Dermis microvascular lymphatic vessel endothelial cell (primary cell): ENCODE measurements around the gene PFKP. TPM values are rescaled to one million over a fixed set of nuclear protein-coding genes. Genes with fewer than 3 reads are reported as not detected.
"Not testable (repeated sequence)": the region's sequence is repeated elsewhere in the genome, so short reads cannot be mapped to it uniquely, and the experiment has no call there.

Experiments
- DNase-seq, 2 donors: peaks; one replicate each; pipeline versions ENCODE4 v3.0.0 to v3.0.0-alpha.2; 2010; ENCODE audit warnings: low read depth in 2 of 2
- total RNA-seq: library from RNA; depleted of rRNA; stranded (reverse); fragments of >200 nt; gene quantifications from 2 replicates; pipeline ENCODE4 v1.2.1, GENCODE V29; 2014

Gene PFKP
- total RNA-seq, 1 donor from 2014 or later: 166 TPM

DNA sequence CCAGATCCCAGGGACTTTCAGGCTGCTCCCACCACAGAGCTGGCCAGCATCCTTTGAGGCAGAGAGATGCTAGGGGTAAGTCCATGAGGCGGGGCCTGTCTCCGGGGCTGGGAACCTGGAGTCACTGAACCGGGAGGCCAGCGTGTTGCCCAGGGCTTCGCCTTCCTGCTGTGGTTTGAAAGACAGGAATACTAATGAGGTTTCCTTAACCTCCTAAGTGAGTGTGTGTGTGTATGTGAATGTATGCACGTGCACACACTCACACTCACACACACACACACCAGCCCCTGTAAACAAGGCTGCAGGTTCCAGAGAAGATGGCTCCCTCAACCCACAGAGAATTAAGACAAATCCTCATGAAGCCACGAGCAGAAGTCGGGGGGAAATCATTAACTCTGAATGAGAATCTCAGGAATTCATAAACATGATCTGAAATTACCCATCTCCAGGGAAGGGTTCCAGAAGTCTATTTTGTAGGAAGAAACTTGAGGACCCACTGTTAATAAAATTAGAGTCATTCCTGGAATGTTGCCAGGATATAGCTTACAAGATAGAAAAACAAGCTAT is 20.3 kb upstream of the PFKP start:
- DNase-seq: no peak

DNA sequence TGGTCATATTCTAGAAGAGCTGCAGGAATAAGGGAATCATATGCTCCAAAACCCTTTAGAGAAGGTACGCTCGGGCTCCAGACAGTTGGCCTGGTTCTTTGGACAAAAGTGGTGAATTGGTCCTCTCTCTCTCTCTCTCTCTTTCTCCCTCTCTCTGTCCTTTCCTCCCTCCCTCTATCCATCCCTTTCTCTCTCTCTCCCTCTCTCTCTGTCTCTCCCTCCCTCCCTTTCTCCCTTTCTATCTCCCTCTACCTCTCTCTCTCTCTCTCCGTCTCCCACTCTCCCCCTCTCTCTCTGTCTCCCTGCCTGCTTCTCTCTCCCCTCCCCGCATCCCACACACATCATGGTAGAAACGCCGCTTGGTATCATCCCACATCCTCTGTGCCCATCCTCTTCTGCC is 19.8 kb upstream of the PFKP start:
- no peak for DNase-seq

DNA sequence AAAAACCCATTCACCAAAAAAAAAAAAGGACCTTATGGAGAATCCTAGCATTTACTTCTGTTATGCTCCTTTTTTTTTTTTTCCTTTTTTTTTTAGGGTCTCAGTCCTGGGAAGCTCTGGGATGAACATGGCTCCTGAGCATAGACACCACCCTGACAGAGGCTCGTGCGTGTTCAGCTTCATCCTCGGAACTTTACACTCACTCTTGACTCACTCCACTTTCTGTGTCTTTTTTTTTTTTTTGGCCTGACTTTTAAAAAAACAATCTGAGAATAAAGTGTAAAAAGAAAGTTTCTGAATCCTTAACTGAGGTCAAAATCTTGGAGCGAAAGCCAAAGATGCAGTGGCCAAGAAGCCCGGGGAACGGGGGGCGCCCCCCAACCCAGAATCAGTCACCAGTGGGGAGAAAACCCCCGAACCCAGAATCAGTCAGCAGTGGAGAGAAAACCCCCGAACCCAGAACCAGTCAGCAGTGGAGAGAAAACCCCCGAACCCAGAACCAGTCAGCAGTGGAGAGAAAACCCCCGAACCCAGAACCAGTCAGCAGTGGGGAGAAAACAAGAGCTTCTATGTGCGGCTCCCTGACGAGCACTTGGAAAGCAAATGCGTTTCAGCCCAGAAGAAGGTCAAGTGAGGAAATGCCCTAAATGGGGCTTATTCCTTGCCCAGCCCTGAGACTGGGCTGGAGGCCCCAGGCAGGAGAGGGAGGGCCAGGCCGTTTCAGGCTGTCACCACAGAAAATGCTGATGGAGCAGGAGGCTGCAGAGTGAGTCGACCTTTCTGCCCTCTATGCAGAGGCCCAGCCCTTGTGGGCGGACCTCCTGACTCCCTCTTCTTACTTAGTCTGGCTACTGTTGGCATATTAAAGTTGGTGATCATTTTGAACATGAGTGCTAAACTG is 19.0 kb upstream of the PFKP start:
- no peak for DNase-seq

DNA sequence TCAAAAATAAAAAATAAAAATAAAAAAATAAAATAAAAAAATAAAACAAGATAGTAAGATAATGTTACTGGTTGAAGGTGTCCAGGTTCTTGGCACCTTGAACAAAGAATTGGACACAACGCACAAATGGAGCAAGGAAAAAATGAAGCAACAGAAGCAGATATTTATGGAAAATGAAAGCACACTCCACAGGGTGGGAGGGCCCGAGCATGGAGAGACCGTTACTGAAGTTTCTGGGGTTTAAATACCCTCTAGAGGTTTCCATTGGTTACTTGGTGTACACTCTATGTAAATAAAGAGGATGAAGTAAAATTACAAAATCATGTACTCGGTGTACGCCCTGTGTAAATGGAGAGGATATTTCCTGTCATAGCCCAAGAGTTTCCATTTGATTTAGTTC is 15.7 kb upstream of the PFKP start:
- no peak for DNase-seq

DNA sequence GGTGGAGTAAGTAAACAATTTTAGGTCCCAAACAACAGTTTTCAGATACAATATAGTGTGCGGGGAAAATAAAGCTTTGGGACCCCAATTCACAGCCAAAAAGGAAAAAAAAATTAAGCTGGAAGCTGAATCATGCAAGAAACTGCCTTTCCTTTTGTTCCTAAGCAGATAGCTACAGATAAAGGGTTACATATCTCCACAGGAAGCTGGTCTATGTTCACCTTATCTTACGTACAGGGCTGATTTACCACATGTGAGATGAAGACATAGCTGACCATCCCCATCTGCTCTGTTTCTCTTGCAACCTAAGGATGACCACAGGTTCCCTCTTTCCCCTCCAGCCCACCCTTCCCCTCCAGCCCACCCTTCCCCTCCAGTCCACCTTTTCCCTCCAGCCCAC is 14.2 kb upstream of the PFKP start:
- DNase-seq: no peak

DNA sequence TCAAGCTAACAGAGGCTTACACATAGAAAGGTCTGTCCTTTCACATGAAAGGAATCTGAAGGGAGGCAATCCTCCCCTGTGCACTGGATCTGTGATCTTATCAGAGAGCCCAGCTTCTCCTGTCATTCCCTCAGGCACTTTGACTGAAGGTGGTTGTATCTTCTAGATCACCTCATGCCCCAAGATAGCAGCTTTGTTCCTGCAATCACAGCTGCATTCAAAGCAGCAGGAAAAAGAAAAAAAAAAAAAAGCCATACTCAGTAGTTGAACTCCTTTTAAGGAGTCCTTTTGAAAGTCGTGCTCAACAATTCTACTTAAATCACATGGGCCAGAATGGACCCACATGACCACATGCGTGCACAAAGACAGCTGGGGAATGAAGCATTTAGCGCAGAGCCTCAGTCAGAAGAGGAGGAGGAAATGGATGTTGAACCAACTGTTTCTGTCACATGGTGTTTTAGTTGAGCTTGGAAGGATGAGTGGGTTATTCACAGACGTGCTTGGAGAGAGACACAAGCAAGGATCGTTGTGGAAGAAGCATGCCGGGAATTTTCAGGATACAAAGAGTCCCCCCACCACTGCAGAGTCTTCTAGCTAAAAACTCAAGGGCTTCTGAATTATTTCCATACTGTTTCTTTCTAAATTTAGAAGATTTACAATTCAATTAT is 13.0 kb upstream of the PFKP start:
- peak in 1 of 2 donors; percentile 45 for DNase-seq

DNA sequence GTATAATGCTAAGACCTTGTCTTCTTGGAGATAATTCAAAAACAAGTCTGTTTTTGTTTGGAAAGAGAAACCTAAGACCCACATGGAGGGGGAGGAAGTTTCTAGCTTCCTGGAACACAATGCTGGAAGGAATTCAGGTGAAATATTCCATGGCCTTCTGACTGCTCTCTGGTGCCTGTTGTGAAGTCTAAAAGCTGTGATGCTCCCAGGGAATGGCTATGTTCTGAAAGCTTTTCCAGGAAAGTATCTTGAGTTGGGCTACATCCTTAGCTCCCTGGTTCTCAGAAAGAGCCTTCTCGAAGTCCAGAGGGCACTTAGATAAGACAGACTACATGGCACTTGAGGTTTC is 12.5 kb upstream of the PFKP start:
- peak in 1 of 2 donors; percentile 52 for DNase-seq

DNA sequence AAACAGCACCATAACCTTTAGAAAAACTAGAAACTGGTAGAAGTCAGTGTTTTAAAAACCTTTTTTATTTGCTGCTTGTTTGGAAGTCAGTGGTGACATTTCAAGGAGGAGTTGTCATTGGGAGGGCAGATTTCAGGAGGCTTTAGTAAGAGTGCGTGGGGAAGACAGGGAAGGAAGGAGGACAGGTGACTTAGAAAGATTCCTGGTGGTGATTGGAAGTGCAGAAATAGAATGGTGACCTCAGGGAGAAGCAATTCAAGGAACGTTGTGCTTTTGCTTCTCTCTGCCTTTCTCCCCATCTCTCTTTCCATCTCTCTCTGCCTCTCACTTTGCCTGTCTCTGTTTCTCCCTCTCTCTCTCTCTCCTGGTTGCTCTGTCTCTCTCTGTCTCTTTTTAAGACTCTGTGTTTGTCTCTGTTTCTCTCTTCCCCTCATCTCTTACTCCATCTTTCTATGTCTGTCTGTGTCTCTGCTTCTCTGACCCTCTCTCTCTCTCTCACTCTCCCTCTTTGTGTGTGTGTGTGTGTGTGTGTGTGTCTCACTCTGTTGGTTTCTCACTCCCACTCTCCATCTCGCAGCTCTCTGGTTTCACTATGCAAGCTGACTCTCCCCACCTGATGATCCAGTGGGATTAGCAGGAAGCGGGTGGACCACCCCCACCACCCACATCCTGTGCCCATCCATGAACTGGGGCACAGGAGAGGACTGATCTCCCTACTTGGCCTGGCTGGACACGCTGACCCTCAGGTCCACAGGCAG is 10.9 kb upstream of the PFKP start:
- DNase-seq: no peak

DNA sequence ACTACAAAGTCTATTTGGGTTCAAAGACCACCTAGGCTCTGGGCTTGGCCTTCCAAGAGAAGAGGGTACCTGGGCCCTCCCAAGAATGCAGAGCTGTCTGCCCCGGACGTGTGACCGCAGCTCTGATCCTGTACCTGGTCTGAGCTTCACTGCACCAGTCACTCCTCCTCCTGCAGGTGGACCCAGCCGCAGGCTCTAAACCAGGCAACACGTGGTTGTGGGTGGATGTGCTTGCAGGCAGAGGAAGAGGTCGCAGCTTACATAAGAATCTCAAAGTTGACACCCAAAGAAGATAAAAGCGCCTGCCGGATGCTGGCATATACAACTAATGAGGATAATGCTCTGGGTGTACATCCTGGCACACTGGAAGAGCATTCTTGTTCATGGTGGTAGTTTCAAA is 9.4 kb upstream of the PFKP start:
- DNase-seq: no peak

DNA sequence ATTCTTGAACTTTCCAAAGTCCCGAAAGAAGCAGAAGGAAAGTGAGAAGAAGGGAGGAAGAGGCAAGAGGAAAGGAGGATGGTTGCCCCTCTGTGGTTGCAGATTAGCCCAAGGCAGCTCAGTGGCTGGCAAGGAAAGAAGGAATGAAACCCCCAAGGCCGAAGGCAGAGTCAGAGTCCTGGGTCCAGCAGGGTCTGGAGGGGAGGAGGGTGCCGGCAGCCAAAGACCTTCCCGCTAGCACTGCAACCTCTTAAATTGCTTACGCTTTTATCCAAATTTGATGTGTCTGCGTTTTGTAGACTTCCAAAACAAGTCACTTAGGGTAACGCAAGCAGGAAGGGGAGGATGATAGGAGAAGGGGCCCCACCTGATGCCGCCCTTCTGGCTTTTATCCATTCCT is 7.4 kb upstream of the PFKP start:
- no peak for DNase-seq

DNA sequence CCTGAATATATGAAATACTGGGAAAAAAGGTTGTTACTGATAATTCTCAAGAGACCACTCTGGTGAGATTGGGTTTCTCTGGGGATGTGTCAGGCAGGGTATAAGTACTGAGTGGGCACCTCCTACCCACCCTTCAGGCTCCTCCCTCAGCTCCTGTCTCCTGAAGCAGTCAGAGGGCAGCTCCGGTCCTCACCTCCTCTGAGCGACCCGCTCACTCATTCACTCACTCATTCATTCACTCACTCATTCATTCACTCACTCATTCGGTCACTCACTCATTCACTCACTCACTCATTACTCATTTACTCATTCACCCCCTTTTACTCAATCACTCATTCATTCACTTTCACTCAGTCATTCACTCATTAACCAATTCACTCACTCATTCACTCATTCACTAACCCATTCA is 6.9 kb upstream of the PFKP start:
- no peak for DNase-seq

DNA sequence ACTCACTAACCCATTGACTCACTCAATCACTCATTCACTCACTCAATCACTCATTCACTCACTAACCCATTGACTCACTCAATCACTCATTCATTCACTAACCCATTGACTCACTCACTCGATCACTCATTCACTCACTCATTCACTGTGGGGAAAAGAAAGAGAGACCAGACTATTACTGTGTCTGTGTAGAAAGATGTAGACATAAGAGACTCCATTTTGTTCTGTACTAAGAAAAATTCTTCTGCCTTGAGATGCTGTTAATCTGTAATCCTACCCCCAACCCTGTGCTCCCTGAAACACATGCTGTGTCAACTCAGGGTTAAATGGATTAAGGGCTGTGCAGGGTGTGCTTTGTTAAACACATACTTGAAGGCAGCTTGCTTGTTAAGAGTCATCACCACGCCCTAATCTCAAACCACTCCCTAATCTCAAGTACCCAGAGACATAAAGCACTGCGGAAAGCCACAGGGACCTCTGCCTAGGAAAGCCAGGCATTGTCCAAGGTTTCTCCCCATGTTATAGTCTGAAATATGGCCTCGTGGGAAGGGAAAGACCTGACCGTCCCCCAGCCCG is 5.9 kb upstream of the PFKP start:
- DNase-seq: not testable (repeated sequence)

DNA sequence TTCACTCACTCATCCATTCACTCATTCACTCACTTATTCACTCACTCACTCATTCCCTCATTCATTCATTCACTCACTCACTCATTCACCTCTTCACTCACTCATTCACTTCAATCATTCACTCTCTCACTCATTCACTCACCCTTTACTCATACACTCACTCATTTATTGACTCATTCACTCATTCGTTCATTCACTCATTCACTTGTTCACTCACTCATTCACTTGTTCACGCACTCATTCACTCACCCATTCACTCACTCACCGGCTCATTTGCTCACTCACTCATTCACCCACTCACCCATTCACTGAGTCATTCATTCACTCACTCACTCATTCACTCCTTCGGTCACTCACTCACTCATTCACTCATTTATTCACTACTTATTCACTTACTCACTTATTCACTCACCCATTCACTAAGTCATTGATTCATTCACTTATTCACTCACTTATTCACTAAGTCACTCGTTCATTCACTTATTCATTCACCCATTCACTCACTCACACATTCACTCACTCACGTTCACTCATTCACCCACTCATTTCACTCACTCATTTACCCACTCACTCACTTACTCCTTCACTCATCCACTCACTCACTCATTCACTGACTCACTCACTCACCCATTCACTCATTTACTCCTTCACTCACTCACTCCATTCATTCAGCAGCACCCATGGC is 4.7 kb upstream of the PFKP start:
- no peak for DNase-seq

DNA sequence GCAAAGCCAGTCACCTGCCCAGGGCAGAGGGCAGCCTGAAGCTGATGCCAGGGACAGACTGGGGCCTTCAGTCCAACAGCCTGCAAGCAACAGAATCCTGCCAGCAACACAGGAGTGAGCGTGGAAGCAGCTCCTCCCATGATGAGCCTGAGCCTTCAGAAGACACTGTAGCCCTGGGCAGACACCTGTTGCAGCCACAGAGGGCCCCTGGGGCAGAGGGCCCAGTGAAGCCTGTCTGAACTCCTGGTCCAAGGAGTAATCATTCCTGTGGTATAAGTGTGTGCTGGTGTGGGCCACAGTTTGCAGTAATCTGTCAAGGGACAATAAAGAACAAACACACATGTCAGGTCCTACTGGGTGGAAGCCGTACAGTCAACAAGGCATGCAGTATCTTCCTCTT is 2.9 kb upstream of the PFKP start:
- DNase-seq: no peak

DNA sequence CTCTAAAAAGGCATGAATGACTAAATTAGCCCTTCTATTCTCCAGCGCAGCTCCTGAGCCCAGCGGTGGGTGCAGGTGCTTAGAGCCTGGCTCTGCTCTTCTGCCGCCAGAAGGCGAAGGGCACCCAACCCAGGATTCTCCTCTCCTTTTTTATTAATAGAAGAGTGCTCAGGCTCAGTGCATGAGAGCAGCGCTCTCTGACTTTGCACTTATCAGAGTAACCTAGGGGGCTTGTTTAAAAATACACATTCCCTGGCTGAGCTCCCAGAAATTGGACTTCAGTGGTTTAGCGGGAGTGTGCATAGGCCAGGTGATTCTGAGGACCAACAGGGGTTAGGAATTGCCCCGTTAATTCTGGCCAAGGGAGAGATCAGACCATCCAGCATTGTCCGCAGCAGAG is 1.7 kb upstream of the PFKP start:
- no peak for DNase-seq

DNA sequence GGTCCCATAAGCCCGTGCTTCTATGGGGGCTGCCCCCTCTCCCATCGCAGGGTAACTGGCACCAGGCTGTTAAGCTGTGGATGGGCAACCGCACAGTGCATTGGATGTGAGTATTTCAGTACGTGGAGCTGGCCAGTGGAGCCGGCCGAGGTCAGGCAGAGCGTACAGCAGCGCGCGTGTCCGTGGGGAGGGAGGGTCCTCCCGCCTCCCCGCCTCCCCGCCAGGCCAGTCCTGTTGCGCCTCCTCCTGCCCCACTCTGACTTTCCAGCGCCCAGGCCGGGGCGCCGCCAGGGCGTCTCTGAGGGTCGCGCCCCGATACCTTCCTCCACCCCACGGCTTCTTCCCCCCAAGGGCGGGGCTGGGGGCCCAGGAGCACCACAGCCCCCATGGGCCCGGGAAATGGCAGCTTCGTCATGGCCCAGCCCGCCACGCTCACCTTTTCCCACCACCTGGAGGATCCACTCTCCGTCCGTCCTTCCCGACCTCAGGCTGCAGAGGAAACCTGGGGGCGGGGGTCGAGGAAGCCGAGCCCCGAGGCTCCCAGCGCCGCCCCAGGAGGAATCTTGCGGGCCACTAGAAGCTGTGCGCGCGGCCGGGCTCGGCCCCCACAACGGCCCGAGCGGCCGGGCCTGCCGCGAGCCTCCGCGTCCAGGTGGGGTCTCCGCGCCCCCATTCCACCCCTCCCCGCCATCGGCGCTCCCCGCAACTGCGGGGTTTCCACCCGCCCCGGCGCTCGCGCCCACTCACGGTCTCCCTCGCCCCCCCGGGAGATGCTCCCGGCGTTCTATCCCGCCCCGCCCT is 831 bp upstream of the PFKP start:
- no peak for DNase-seq

DNA sequence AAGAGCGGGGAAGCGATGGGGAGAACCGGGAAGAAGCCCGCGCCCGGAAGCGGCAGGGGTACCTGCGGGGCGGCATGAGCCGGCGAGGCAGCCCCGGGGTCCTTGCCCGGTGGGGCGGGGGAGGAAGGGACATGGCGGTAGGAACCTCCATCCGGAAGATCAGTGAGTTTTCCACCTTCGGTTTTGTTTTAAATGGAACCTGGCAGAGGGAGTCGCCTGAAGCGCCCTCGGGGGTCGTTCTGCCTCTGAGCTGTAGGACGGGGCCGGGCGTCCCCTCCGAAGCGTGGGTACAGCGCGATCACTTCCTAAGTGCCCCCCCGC is 471 bp downstream of the PFKP start:
- DNase-seq: no peak

DNA sequence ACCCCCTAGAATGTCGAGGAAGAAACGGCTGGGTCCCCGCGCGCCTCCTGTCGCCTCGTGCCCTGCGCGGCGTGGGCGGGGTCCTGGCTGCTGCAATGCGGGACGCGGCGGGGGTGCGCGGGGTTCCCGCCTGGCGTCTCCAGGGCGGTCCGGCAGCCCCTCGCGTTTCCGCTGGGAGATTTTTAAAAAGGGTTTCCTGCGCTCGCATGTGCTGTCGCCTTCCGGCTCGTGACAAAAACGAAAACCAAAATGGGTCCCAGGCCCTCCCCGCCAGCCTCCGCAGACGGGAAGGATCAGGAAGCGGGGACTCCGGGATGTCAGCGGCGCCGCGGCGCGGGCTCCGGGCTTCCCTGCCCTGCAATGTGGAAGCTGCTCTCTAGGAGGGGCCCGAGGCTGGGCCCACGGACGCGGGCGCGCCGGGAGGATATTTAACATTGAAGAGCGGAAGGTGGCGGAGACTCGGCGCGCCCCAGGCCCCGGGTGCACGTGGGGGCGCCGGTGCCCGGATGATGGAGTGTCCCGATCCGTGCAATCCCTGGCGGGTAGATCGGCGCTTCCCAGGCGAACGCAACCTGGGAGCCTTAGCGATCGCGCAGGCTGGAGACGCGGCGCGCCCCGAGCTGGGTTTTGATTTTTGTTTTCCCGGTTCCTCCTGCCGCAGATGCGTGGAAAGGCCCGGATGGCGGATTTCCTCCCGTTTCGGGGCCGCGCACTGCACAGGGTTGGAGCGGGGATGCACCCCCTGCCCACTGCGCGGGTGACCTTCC is 1.0 kb downstream of the PFKP start:
- DNase-seq: peak; percentile 33 to 71

DNA sequence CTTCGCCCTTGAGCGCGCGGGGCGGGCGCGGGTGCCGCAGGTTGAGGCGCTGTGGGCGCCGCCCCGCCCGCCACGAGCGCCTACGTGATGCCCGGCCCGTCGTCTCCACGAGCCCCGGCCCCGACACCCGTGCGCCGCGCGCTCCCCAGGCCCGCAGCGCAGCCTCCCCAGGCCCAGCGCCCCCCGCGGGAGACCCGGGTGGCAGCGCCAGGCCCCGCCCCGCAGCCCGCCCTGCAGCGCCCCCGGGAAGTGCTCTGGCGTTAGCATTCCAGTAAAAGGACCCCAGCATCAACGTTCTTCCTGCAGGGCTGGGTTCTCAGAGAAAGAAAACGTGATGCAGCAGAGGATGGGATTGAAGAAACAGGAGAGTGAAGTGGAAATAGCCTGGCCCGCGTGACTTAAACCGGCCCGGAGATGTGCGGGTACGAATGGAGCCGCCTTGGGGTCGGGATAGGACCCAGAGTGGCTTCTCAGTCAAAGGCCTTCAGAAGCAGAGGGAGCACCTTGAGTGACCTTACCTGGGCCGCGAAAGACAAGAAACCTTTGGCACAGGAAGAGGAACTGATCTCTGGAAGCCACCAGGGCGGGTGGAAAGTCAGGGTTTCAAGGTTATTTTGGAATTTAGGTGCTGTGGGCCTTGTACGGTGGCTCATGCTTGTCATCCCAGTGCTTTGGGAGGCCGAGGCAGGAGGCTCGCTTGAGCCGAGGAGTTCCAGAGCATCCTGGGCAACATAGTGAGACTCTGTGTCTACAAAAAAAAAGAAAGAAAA is 1.8 kb downstream of the PFKP start:
- DNase-seq: no peak
